Endothelial cell of umbilical vein (primary cell): ENCODE results near the gene VWC2. TPM values are rescaled to one million over a fixed set of nuclear protein-coding genes. Genes with fewer than 3 reads are reported as not detected.

Source experiments
- BruUV-seq: library from RNA; stranded (reverse); fragments of 400-500 nt; replicated peaks from 2 replicates; lab custom pipeline; 2021; lab: Mats Ljungman, UMichigan
- CTCF ChIA-PET: fragments of 300-600, 350-600 bp; sonication (Branson Sonifier 250); formaldehyde crosslinking; loops from one replicate; lab custom pipeline; 2021; ENCODE audit warnings: antibody characterized with exemption, inconsistent platforms; lab: Charles Lee
- POLR2A ChIA-PET: fragments of 300-600, 350-600 bp; sonication (Branson Sonifier 250); formaldehyde crosslinking; loops from one replicate; lab custom pipeline; 2021; ENCODE audit warnings: antibody characterized with exemption, inconsistent platforms; lab: Charles Lee
- DNase-seq: peaks from one replicate; pipeline ENCODE4 v3.0.0-alpha.2; 2011; ENCODE audit warnings: low read depth, low spot score
- FAIRE-seq: peaks from 2 replicates; lab custom pipeline; 2011; peaks lifted over from hg19 to GRCh38; lab: Jason Lieb, UNC
- H2AFZ ChIP-seq: 2 replicates; pipeline ENCODE4 v1.6.0; 2012; ENCODE audit warnings: low read depth, low read length, control low read depth, inconsistent platforms
- H3K27ac ChIP-seq: 2 replicates; pipeline ENCODE4 v1.5.1; 2011; ENCODE audit warnings: low read depth, mild to moderate bottlenecking, control low read depth, low read length, moderate library complexity; ENCODE audit not compliant: insufficient read depth
- H3K27me3 ChIP-seq, 2 experiments: 2 replicates each; pipeline versions ENCODE4 v1.6.0 to v1.6.1; 2011; ENCODE audit warnings: low read length in 2 of 2, mixed read lengths in 1 of 2; ENCODE audit not compliant: control insufficient read depth in 2 of 2, insufficient read depth in 2 of 2
- H3K36me3 ChIP-seq, 2 experiments: 2 replicates in 1 of 2; 3 replicates in 1 of 2; pipeline ENCODE4 v1.5.1; 2011; ENCODE audit warnings: low read length in 2 of 2, mild to moderate bottlenecking in 1 of 2, moderate library complexity in 1 of 2; ENCODE audit not compliant: control insufficient read depth in 2 of 2, insufficient read depth in 2 of 2; ENCODE audit errors: extremely low read depth in 1 of 2
- H3K4me1 ChIP-seq: 3 replicates; pipeline ENCODE4 v1.5.1; 2011; ENCODE audit warnings: mild to moderate bottlenecking, low read length; ENCODE audit not compliant: control insufficient read depth, insufficient read depth; ENCODE audit errors: extremely low read depth
- H3K4me2 ChIP-seq: 2 replicates; pipeline ENCODE4 v1.6.1; 2011; ENCODE audit warnings: low read length, control low read depth, mixed read lengths; ENCODE audit not compliant: insufficient read depth
- H3K4me3 ChIP-seq, 3 experiments: fragments of 200-600 bp in 1 of 3; sonication (generic), shearing (Covaris generic) in 1 of 3; replicated peaks in 1 of 3; 2 replicates each; pipeline ENCODE4 v1.5.1; 2011 to 2016; ENCODE audit warnings: control low read depth in 3 of 3, low read length in 3 of 3, mild to moderate bottlenecking in 2 of 3, inconsistent platforms in 1 of 3, low read depth in 1 of 3, moderate library complexity in 1 of 3; ENCODE audit not compliant: insufficient read depth in 1 of 3
- H3K79me2 ChIP-seq: 2 replicates; pipeline ENCODE4 v1.6.0; 2012; ENCODE audit warnings: low read length, inconsistent platforms; ENCODE audit not compliant: control insufficient read depth, insufficient read depth
- H3K9ac ChIP-seq: replicated peaks from 2 replicates; pipeline ENCODE3; 2011; ENCODE audit warnings: low read length, control low read depth; ENCODE audit not compliant: insufficient read depth; ENCODE audit errors: extremely low read depth
- H3K9me1 ChIP-seq: replicated peaks from 3 replicates; pipeline ENCODE4 v1.6.0; 2011; ENCODE audit warnings: mild to moderate bottlenecking, low read length; ENCODE audit not compliant: control insufficient read depth, insufficient read depth; ENCODE audit errors: extremely low read depth
- H3K9me3 ChIP-seq: replicated peaks from 2 replicates; pipeline ENCODE4 v1.5.1; 2012; ENCODE audit warnings: low read length, inconsistent platforms; ENCODE audit not compliant: control insufficient read depth, insufficient read depth
- H4K20me1 ChIP-seq: replicated peaks from 2 replicates; pipeline ENCODE3; 2011; ENCODE audit warnings: mild to moderate bottlenecking, low read length; ENCODE audit not compliant: control insufficient read depth, insufficient read depth; ENCODE audit errors: extremely low read depth
- CTCF ChIP-seq, 2 donors: IDR thresholded peaks; 1 replicate in 1 of 2; 2 replicates in 1 of 2; pipeline ENCODE4 v1.5.1; 2011; ENCODE audit warnings: low read length in 2 of 2, mild to moderate bottlenecking in 2 of 2, moderate library complexity in 2 of 2, control low read depth in 1 of 2, inconsistent platforms in 1 of 2, low read depth in 1 of 2; ENCODE audit not compliant: insufficient read depth in 1 of 2; ENCODE audit errors: extremely low read depth in 1 of 2
- EZH2 ChIP-seq: IDR thresholded peaks from 2 replicates; pipeline ENCODE4 v1.6.1; 2012; ENCODE audit warnings: borderline replicate concordance, low read depth, mild to moderate bottlenecking, moderate library complexity, low read length, inconsistent platforms; ENCODE audit not compliant: severe bottlenecking
- FOS ChIP-seq: IDR thresholded peaks from 2 replicates; pipeline ENCODE4 v1.6.1; 2011; ENCODE audit warnings: mild to moderate bottlenecking, low read length, moderate library complexity, borderline replicate concordance; ENCODE audit not compliant: insufficient read depth
- GATA2 ChIP-seq: IDR thresholded peaks from 2 replicates; pipeline ENCODE4 v1.7.0; 2011; ENCODE audit warnings: low read depth, mild to moderate bottlenecking, moderate library complexity, mixed read lengths, low read length; ENCODE audit not compliant: insufficient read length, insufficient read depth
- JUN ChIP-seq: IDR thresholded peaks from 2 replicates; pipeline ENCODE4 v1.6.1; 2011; ENCODE audit warnings: borderline replicate concordance, low read depth; ENCODE audit not compliant: insufficient read length, insufficient read depth
- MAX ChIP-seq: IDR thresholded peaks from 2 replicates; pipeline ENCODE4 v1.6.1; 2011; ENCODE audit not compliant: insufficient read depth, insufficient read length
- POLR2A ChIP-seq: IDR thresholded peaks from 2 replicates; pipeline ENCODE4 v1.6.1; 2012; ENCODE audit warnings: low read depth, mild to moderate bottlenecking, control low read depth, low read length
- POLR2AphosphoS5 ChIP-seq: IDR thresholded peaks from 2 replicates; pipeline ENCODE4 v1.6.1; 2012; ENCODE audit warnings: low read depth, mild to moderate bottlenecking, control low read depth, low read length, moderate library complexity; ENCODE audit not compliant: insufficient read depth
- dilution Hi-C: fragments of 300-500 bp; cut with MboI; formaldehyde crosslinking; loops from one replicate; pipeline ENCODE4 v1.15.0; 2019; ENCODE audit warnings: low sequenced_read_pairs; ENCODE audit not compliant: extremely low pct_ligation_motif_present
- intact Hi-C: fragments of 100-400 bp; cut with micrococcal nuclease; formaldehyde crosslinking; loops from one replicate; pipeline ENCODE4 v1.10.0; 2022
- polyA plus RNA-seq, 4 experiments: library from polyadenylated mRNA; depleted of rRNA in 3 of 4; stranded (reverse) in 3 of 4; unstranded in 1 of 4; fragments of >200 nt; gene quantifications; 2 replicates each; pipeline versions ENCODE4 v1.2.1 to v1.2.3, GENCODE V29; 2011 to 2012; ENCODE audit warnings: missing spikeins in 1 of 4
- total RNA-seq: library from RNA; stranded (reverse); gene quantifications from 2 replicates; pipeline ENCODE4 v1.2.3, GENCODE V29; 2021

The VWC2 gene
- total and polyA plus RNA-seq, 2 donors (not counting 3 experiments of a cell fraction or from before 2014, with no cell fraction given) = not detected

- ChIA-PET POLR2A (no interaction called here), CTCF (no interaction called here)
- no peaks in the 10 kb centered on the region for H3K79me2 ChIP-seq
- intact Hi-C loops = no loop called here
- H3K9me1 ChIP-seq = no peaks in the 10 kb centered on the region
- no peaks in the 10 kb centered on the region for H3K36me3 ChIP-seq
- H3K27ac ChIP-seq = no peak overlapping the region
- no peak overlapping the region for H2AFZ ChIP-seq
- no peaks in the 10 kb centered on the region for H3K4me1 ChIP-seq
- BruUV-seq = no TSS peak
- no peak overlapping the region for H3K4me2 ChIP-seq
- H3K9ac ChIP-seq = no peak overlapping the region
- H4K20me1 ChIP-seq = no peaks in the 10 kb centered on the region
- no peaks in the 10 kb centered on the region for H3K9me3 ChIP-seq
- no peak for TF ChIP-seq EZH2
- no peak for TF ChIP-seq MAX
- TF ChIP-seq JUN = no peak
- TF ChIP-seq CTCF (IDR thresholded peaks at IDR 0.05; ENCODE audit: extremely low read depth in 1 of 2, insufficient read depth in 1 of 2, low read depth in 1 of 2, low read length in 2 of 2) = no peak
- TF ChIP-seq POLR2AphosphoS5 = no peak
- no peak for TF ChIP-seq POLR2A
- TF ChIP-seq FOS = no peak
- no peak for TF ChIP-seq GATA2
- DNase-seq (no peak), FAIRE-seq (no peak)
- no peaks in the 10 kb centered on the region for H3K27me3 ChIP-seq
- dilution Hi-C loops = no loop called here
- H3K4me3 ChIP-seq = no peak overlapping the region
Measured at GRCh38 chr7:49766966-49767365, 6.5 kb upstream of the VWC2 start.
